Aorta (tissue), 5 donors: ENCODE results near the gene FRMD4A. TPM values are rescaled to one million over a fixed set of nuclear protein-coding genes. Genes with fewer than 3 reads are reported as not detected.
A peak's percentile ranks its signal among the peaks of the same experiment; 100 is the strongest.

Experiments
- ATAC-seq: fragments of 200-7000 bp; cut with Tn5 transposase; one replicate; pipeline ENCODE4 v1.9.1; 2022; ENCODE audit warnings: moderate library complexity; ENCODE audit not compliant: low FRiP score
- DNase-seq, 2 donors: peaks; one replicate each; pipeline ENCODE4 v3.0.0-alpha.2; 2020
- H3K27ac ChIP-seq, 2 donors: one replicate each; pipeline ENCODE4 v1.5.1; 2013; ENCODE audit warnings: low read length in 2 of 2, mild to moderate bottlenecking in 2 of 2, moderate library complexity in 2 of 2, control low read depth in 1 of 2, inconsistent platforms in 1 of 2, low read depth in 1 of 2
- H3K27me3 ChIP-seq, 2 donors: one replicate each; pipeline ENCODE4 v1.6.1; 2013; ENCODE audit warnings: control low read depth in 1 of 2, low read length in 1 of 2, mild to moderate bottlenecking in 1 of 2, moderate library complexity in 1 of 2; ENCODE audit not compliant: insufficient read depth in 2 of 2, control insufficient read depth in 1 of 2
- H3K36me3 ChIP-seq, 2 donors: one replicate each; pipeline ENCODE4 v1.6.1; 2013; ENCODE audit warnings: control low read depth in 1 of 2, low read length in 1 of 2, mild to moderate bottlenecking in 1 of 2; ENCODE audit not compliant: insufficient read depth in 2 of 2, control insufficient read depth in 1 of 2
- H3K4me1 ChIP-seq, 2 donors: one replicate each; pipeline ENCODE4 v1.6.1; 2013; ENCODE audit warnings: low read length in 2 of 2, control low read depth in 1 of 2, mild to moderate bottlenecking in 1 of 2, moderate library complexity in 1 of 2; ENCODE audit not compliant: insufficient read depth in 2 of 2, control insufficient read depth in 1 of 2
- H3K4me3 ChIP-seq, 2 donors: one replicate each; pipeline ENCODE4 v1.5.1; 2013; ENCODE audit warnings: low read length in 2 of 2, control low read depth in 1 of 2, mild to moderate bottlenecking in 1 of 2
- H3K9me3 ChIP-seq: one replicate; pipeline ENCODE4 v1.6.1; 2013; ENCODE audit warnings: mild to moderate bottlenecking, low read length; ENCODE audit not compliant: control insufficient read depth
- WGBS, 2 donors: extraction: QIAGEN DNeasy Blood & Tissue Kit; methylation state at CpG; one replicate each; pipeline ENCODE4 v1.1.7; 2013; 5-methylcytosine and 5-hydroxymethylcytosine counted together
- intact Hi-C, 2 donors: fragments of 100-400 bp; cut with DNase I; formaldehyde crosslinking; loops; one replicate each; pipeline versions ENCODE4 v1.14.2 to v1.15.0; 2022
- polyA plus RNA-seq, 2 donors: library from polyadenylated mRNA; stranded (reverse); fragments of 200-250 nt; gene quantifications; one replicate each; pipeline ENCODE4 v1.2.3, GENCODE V29; 2013
- total RNA-seq, 2 donors: library from RNA; stranded (reverse); fragmentation: NEBNext Ultra II Directional; extraction: Animal tissue kit (Norgen Biotek cat#: 25700); gene quantifications; one replicate each; pipeline ENCODE4 v1.2.1, GENCODE V29; 2021
- donor health status: healthy with polysubstance abuse.
- donor health status: Bipolar disorder and iron deficiency.
- donor health status: DM: no; HTN: no; CAD: no.
- donor health status: DM: no; HTN: no; CAD: no.
- donor health status: DM: yes; HTN: yes; CAD: no.

Gene FRMD4A
- total and polyA plus RNA-seq, 4 donors, result 11.4 to 65.6 (median 39.7) TPM

GRCh38 chr10:14186245-14186644 is 144.5 kb downstream of the FRMD4A start:
- Histone ChIP-seq H3K4me1 (no peaks in the 10 kb centered on the region), H3K27ac (no peak overlapping the region), H3K4me3 (no peak overlapping the region), H3K36me3 (no peaks in the 10 kb centered on the region), H3K9me3 (no peaks in the 10 kb centered on the region), H3K27me3 (no peaks in the 10 kb centered on the region)
- 85% methylated on average over 6 of the region's 6 CpGs for WGBS, 2 donors
- ATAC-seq (no peak), DNase-seq (no peak)
- intact Hi-C loops, result no loop called here

DNA sequence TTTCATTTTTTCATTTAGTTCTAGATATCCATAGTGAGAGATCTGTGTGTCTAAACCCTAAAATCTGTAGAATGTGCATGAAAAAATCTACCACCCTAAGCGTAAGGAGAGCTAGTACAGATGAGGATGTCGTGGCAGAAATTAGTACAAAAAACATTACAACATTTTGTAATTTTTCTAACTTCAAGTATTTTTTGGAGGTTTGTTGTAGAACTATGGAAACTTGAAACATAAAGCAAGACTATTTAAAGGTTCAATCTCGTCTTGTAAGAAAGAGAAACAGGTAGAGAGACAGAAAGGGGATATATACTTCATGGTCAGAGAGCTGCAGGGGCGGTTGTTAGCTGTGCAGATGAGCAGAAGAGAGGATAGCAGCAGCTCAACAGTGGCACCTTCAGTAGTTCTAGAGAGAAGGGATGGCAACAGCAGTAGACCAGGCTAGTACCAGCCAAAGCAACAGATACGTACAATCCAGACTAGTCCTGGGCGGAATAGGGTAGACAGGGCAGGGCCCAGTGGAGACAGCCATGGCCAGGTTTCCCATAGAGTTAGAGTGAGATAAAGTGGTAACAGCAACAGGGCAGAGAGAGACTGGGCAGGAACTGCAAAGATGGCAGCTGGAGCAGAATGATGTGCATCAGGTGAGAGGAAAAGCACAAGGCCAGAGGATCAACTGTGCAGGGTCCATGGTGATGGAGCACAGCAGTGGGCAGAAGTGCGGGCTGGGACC is 145.2 kb downstream of the FRMD4A start:
- intact Hi-C loops, result no loop called here
- no peaks in the 10 kb centered on the region for H3K36me3 ChIP-seq
- 73 to 74% methylated on average over 7 of the region's 7 CpGs for WGBS, 2 donors
- DNase-seq (no peak), ATAC-seq (no peak)
- no peaks in the 10 kb centered on the region for H3K9me3 ChIP-seq
- no peak overlapping the region for H3K4me3 ChIP-seq
- H3K27ac ChIP-seq, result no peak overlapping the region
- H3K4me1 ChIP-seq, result no peaks in the 10 kb centered on the region
- H3K27me3 ChIP-seq, result no peaks in the 10 kb centered on the region

GRCh38 chr10:14184841-14185315 is 145.8 kb downstream of the FRMD4A start:
- intact Hi-C loops, result no loop called here
- no peak for ATAC-seq
- WGBS, 2 donors, result 86 to 90% methylated on average over 11 of the region's 11 CpGs

DNA sequence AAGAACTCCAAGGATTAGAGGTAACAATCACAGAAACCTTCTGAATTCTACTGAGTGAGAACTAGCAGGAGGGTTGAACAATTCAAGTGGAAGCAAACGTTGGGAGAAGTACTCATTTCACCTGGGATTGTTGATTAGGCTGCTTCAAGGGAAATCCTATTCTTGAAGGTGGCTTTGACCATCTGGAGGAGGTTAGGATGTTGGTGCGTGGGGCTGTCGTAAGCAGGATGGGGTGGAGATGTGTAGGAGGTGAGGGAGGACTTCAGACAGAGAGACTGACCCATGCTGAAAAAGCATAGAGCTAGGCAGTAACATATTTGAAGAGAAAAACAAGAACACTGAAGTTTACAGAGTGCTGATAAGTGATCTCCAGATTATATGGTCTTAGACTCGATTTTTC is 147.9 kb downstream of the FRMD4A start:
- Histone ChIP-seq H3K36me3 (no peaks in the 10 kb centered on the region), H3K27me3 (no peaks in the 10 kb centered on the region), H3K9me3 (peaks cover 3% of the 10 kb centered on the region), H3K27ac (no peak overlapping the region), H3K4me3 (no peak overlapping the region), H3K4me1 (no peaks in the 10 kb centered on the region)
- DNase-seq, result no peak
- 78 to 79% methylated on average over 4 of the region's 4 CpGs for WGBS, 2 donors
- ATAC-seq, result no peak
- intact Hi-C loops, result no loop called here

More at GRCh38 chr10:14184841-14185315, 145.8 kb downstream of the FRMD4A start:
- Histone ChIP-seq H3K27me3 (no peaks in the 10 kb centered on the region), H3K4me1 (no peaks in the 10 kb centered on the region), H3K9me3 (peaks cover 3% of the 10 kb centered on the region), H3K36me3 (no peaks in the 10 kb centered on the region), H3K4me3 (no peak overlapping the region), H3K27ac (no peak overlapping the region)
- no peak for DNase-seq

- H3K27ac ChIP-seq, result no peak overlapping the region
- no peak for DNase-seq
- intact Hi-C loops, result no loop called here
- no peaks in the 10 kb centered on the region for H3K27me3 ChIP-seq
- WGBS, 2 donors, result 58 to 62% methylated on average over 3 of the region's 3 CpGs
- no peaks in the 10 kb centered on the region for H3K4me1 ChIP-seq
- no peak for ATAC-seq
- no peak overlapping the region for H3K4me3 ChIP-seq
- no peaks in the 10 kb centered on the region for H3K36me3 ChIP-seq
- peaks cover 3% of the 10 kb centered on the region for H3K9me3 ChIP-seq
Measured at GRCh38 chr10:14181567-14181936, 149.2 kb downstream of the FRMD4A start.

DNA sequence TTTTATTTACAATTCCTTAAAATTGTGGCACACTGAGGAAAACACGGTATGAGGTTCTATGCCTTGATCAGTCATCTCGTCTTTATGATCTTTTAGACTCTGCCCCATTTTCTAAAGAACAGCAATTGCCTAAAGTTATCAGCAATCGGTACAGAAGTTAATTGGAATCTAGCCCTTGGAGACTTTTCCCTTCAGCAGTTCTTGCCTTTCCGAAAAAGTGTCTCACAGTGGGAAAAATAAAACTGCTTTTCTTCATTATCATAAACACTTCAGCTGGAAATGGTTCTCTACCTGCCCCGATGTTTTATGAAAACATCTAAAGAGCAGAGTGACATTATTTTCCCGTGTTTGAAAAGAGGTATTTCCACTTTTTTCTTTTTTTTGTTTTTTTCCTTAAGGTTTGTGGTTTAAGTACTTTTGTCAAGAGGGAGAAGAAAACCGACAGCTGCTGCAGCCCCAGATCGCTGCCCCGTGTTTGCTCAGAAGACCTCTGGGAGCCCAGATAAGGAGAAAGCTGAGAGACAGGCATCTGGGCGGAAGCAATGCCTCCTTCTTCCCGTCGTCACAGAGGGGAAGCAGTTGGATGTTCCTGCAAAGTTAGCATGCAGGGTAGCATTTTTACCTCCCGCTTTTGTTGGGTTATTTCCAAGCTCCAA is 149.7 kb downstream of the FRMD4A start:
- Histone ChIP-seq H3K27ac (no peak overlapping the region), H3K4me3 (no peak overlapping the region), H3K9me3 (peaks cover 3% of the 10 kb centered on the region), H3K27me3 (no peaks in the 10 kb centered on the region), H3K4me1 (no peaks in the 10 kb centered on the region), H3K36me3 (no peaks in the 10 kb centered on the region)
- ATAC-seq (no peak), DNase-seq (no peak)
- intact Hi-C loops, result no loop called here
- WGBS, 2 donors, result 28 to 29% methylated on average over 13 of the region's 13 CpGs

DNA sequence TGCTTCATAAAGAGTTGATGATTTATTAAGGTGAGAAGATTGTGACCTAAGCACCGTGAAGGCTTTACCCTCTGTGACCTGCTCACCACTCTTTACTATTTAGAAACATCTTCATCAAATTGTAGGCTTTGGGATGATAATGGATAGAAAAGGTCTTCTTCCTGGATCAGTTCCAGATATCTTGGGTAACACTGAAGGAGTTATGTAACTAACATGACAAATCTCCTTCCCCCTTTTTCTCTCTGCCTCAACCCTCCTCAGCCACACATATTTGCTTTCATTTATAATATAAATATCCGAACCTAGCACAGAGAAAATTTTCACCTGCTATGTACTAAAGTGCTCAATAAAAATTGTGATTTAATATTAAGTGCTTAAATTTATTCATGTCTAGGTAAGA is 151.5 kb downstream of the FRMD4A start:
- no peak for DNase-seq
- Histone ChIP-seq H3K27ac (no peak overlapping the region), H3K9me3 (peaks cover 3% of the 10 kb centered on the region), H3K27me3 (no peaks in the 10 kb centered on the region), H3K4me3 (no peak overlapping the region), H3K36me3 (no peaks in the 10 kb centered on the region), H3K4me1 (no peaks in the 10 kb centered on the region)
- no peak for ATAC-seq
- intact Hi-C loops, result no loop called here
- WGBS, 2 donors, result 48 to 49% methylated on average over 2 of the region's 2 CpGs

DNA sequence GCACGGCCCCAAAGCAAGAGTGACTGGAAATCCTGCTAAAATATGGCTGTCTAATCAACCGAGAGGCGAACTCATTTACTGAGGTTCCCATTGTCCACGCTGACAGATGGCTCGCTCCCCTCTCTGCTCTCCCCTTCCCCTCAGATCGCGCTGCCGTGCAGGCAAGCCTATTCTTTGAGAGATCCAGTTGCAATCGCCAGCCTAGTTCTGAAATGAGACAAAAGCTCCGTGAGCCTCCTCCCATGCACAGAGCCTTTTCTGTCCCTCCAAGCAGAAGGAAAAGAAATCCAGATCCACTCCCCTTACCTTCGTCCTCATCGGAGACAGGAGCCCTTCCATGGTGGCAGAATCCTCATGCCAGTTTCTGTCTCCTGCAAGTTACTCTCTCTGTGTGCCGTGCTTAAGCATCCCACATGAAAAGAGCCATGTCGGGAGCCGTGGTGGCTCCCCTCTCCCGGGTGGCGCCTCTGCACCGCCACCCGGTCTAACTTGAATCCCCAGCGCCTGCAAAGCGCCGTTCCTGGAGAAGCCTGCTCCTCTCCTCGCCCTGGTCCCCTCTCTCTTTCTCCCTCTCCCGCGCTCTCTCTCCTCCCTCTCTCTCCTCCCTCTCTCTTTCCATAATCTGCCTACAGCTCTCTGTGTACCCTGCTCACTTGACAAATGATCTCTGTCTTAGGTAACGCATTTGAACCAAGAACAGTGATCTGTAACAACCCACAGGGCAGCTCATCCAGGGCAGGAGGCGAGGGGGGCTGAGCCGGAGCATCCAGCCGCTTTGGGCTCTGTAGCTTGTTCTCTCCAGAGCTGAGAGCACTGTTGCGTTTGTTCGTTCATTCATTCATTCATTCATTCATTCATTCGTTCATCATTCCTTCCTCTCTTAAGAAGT is 156.8 kb downstream of the FRMD4A start:
- WGBS, 2 donors, result 1% methylated on average over 32 of the region's 32 CpGs
- peak; percentile 64 for ATAC-seq
- H3K4me3 ChIP-seq, result peak overlapping the region; percentile 52 to 55
- no peaks in the 10 kb centered on the region for H3K4me1 ChIP-seq
- intact Hi-C loops, result no loop called here
- H3K36me3 ChIP-seq, result no peaks in the 10 kb centered on the region
- DNase-seq, result no peak
- no peaks in the 10 kb centered on the region for H3K27me3 ChIP-seq
- H3K9me3 ChIP-seq, result no peaks in the 10 kb centered on the region
- no peak overlapping the region for H3K27ac ChIP-seq
